ENCODE results near the gene ZKSCAN3.

- TF ChIP-seq, protein P1, sequence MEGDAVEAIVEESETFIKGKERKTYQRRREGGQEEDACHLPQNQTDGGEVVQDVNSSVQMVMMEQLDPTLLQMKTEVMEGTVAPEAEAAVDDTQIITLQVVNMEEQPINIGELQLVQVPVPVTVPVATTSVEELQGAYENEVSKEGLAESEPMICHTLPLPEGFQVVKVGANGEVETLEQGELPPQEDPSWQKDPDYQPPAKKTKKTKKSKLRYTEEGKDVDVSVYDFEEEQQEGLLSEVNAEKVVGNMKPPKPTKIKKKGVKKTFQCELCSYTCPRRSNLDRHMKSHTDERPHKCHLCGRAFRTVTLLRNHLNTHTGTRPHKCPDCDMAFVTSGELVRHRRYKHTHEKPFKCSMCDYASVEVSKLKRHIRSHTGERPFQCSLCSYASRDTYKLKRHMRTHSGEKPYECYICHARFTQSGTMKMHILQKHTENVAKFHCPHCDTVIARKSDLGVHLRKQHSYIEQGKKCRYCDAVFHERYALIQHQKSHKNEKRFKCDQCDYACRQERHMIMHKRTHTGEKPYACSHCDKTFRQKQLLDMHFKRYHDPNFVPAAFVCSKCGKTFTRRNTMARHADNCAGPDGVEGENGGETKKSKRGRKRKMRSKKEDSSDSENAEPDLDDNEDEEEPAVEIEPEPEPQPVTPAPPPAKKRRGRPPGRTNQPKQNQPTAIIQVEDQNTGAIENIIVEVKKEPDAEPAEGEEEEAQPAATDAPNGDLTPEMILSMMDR (IDR thresholded peaks at IDR 0.05) = no peak
- TF ChIP-seq ZFX (IDR thresholded peaks at IDR 0.05; ENCODE audit: borderline replicate concordance) = no peak
Measured at GRCh38 chr6:28378644-28379043, 28.9 kb downstream of the ZKSCAN3 start.

Data from 22Rv1 (cell line).